Measurements from ENCODE around the gene PDE4D. TPM values are rescaled to one million over a fixed set of nuclear protein-coding genes. Genes with fewer than 3 reads are reported as not detected.

The PDE4D gene
- total RNA-seq, 1 experiment from 2014 or later: 11.6 TPM

DNA sequence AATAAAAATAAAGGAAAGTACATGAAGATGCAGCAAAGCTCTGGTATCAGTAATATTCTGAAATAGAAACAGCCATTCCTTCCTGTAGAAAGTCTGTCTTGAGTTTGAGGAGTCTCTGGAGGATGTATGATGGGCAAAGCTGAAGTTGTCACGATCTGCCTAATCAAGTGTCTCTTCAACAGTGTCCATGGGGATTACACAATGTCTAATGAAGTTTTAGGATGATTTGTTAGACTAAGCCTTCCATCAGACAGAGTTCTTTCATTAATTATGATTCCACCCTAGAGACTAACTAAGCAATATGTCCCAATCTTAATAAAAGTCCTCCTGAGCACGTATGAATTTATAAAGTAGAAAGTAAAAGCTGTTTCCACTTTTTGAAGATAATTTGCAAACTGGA, 26.9 kb downstream of the PDE4D start:
- BruUV-seq (replicated peaks): no TSS peak
- no peaks in the 10 kb centered on the region for H3K36me3 Mint-ChIP-seq (ENCODE audit: insufficient read depth, unreplicated experiment)
- H3K4me3 Mint-ChIP-seq (ENCODE audit: low read depth, unreplicated experiment): no peak overlapping the region
- no peaks in the 10 kb centered on the region for H3K4me1 Mint-ChIP-seq (ENCODE audit: low read depth, unreplicated experiment)
- intact Hi-C loops (cut with micrococcal nuclease; ENCODE audit: unreplicated experiment): no loop called here
- CTCF ChIA-PET: no interaction called here
- H3K27ac Mint-ChIP-seq (ENCODE audit: unreplicated experiment): no peak overlapping the region
- no peaks in the 10 kb centered on the region for H3K9me3 Mint-ChIP-seq (ENCODE audit: low read depth, unreplicated experiment)
- DNase-seq: no peak
- H3K27me3 Mint-ChIP-seq (ENCODE audit: unreplicated experiment): peaks cover 30% of the 10 kb centered on the region
- TF ChIP-seq, protein P1, sequence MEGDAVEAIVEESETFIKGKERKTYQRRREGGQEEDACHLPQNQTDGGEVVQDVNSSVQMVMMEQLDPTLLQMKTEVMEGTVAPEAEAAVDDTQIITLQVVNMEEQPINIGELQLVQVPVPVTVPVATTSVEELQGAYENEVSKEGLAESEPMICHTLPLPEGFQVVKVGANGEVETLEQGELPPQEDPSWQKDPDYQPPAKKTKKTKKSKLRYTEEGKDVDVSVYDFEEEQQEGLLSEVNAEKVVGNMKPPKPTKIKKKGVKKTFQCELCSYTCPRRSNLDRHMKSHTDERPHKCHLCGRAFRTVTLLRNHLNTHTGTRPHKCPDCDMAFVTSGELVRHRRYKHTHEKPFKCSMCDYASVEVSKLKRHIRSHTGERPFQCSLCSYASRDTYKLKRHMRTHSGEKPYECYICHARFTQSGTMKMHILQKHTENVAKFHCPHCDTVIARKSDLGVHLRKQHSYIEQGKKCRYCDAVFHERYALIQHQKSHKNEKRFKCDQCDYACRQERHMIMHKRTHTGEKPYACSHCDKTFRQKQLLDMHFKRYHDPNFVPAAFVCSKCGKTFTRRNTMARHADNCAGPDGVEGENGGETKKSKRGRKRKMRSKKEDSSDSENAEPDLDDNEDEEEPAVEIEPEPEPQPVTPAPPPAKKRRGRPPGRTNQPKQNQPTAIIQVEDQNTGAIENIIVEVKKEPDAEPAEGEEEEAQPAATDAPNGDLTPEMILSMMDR (IDR thresholded peaks at IDR 0.05; ENCODE audit: unreplicated experiment): no peak

DNA sequence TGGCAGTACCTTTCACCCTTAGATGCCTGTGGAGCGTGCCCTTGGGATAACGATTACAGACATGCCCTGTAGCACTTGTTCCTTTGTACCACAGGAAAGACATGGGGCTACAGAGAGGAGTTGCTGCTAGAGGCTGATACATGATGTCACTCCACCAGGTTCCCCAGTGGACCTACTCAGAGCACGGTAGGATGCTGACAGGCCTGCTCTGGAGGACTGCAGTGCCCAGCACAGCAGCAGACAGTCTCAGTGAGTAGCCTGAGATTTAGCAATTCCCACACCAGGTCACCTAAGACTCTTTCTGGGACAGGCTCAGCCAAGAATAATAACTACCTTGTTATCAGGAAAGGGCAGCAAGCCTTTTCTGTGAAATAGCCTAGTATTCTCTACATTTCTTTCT, 28.8 kb downstream of the PDE4D start:
- peaks cover 20% of the 10 kb centered on the region for H3K27me3 Mint-ChIP-seq (ENCODE audit: unreplicated experiment)
- BruUV-seq (replicated peaks): no TSS peak
- CTCF ChIA-PET: interaction anchor here (0.9 to 1.2 kb wide), 2 partner anchors 9 to 54 kb away, joined by 3 to 5 read pairs; no protein-coding TSS in a partner anchor
- H3K36me3 Mint-ChIP-seq (ENCODE audit: insufficient read depth, unreplicated experiment): no peaks in the 10 kb centered on the region
- TF ChIP-seq, protein P1 (IDR thresholded peaks at IDR 0.05; ENCODE audit: unreplicated experiment): no peak
- intact Hi-C loops (cut with micrococcal nuclease; ENCODE audit: unreplicated experiment): no loop called here
- H3K4me1 Mint-ChIP-seq (ENCODE audit: low read depth, unreplicated experiment): no peaks in the 10 kb centered on the region
- no peak overlapping the region for H3K27ac Mint-ChIP-seq (ENCODE audit: unreplicated experiment)
- no peaks in the 10 kb centered on the region for H3K9me3 Mint-ChIP-seq (ENCODE audit: low read depth, unreplicated experiment)
- DNase-seq: no peak
- H3K4me3 Mint-ChIP-seq (ENCODE audit: low read depth, unreplicated experiment): no peak overlapping the region

DNA sequence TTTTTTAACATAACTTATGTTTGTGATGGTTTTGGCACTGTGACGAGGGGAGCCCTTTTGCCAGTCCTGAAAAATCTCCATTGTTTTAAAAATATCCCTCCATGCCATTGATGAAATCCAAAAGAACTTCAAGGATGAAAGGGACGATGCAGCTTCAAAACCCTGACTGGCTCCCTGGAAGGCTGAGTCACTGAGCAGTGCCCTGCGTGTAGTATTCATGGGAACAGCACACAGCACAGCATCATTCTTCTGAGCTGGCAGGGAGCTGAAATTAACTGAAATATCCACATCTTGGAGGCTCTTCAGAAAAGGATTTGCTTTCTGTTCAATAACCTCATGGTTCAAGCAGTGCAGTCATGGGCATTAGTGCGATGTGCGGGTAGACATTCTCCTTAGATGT, 29.7 kb downstream of the PDE4D start:
- Mint-ChIP-seq H3K4me3 (ENCODE audit: low read depth, unreplicated experiment) (no peak overlapping the region), H3K27me3 (ENCODE audit: unreplicated experiment) (peaks cover 30% of the 10 kb centered on the region), H3K9me3 (ENCODE audit: low read depth, unreplicated experiment) (no peaks in the 10 kb centered on the region), H3K36me3 (ENCODE audit: insufficient read depth, unreplicated experiment) (no peaks in the 10 kb centered on the region), H3K27ac (ENCODE audit: unreplicated experiment) (no peak overlapping the region), H3K4me1 (ENCODE audit: low read depth, unreplicated experiment) (no peaks in the 10 kb centered on the region)
- no TSS peak for BruUV-seq (replicated peaks)
- CTCF ChIA-PET: interaction anchor here (0.9 to 1.2 kb wide), 2 partner anchors 8 to 53 kb away, joined by 3 to 5 read pairs; no protein-coding TSS in a partner anchor
- TF ChIP-seq, protein P1 (IDR thresholded peaks at IDR 0.05; ENCODE audit: unreplicated experiment): no peak
- DNase-seq: no peak
- intact Hi-C loops (cut with micrococcal nuclease; ENCODE audit: unreplicated experiment): no loop called here

DNA sequence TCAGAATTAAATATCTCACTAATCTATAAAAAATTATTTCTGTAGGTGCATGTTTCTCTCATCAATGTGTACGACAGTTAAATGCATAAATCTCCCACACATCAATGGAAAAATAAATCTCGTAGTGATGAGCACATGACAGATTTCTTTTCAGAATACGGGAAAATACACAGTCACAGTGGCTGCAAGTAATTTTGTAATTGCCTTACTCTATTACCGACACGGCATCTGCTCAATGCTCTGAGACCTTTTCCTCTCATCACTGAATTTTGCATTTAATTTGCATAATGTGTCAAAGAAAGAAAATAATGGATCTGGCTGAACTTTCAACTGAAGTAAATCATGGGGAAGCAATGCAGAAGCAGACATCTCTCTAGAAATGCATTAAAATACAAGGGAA, 37.2 kb downstream of the PDE4D start:
- BruUV-seq (replicated peaks): no TSS peak
- Mint-ChIP-seq H3K27me3 (ENCODE audit: unreplicated experiment) (peaks cover 43% of the 10 kb centered on the region), H3K36me3 (ENCODE audit: insufficient read depth, unreplicated experiment) (no peaks in the 10 kb centered on the region), H3K9me3 (ENCODE audit: low read depth, unreplicated experiment) (no peaks in the 10 kb centered on the region), H3K4me3 (ENCODE audit: low read depth, unreplicated experiment) (no peak overlapping the region), H3K4me1 (ENCODE audit: low read depth, unreplicated experiment) (no peaks in the 10 kb centered on the region), H3K27ac (ENCODE audit: unreplicated experiment) (no peak overlapping the region)
- intact Hi-C loops (cut with micrococcal nuclease; ENCODE audit: unreplicated experiment): no loop called here
- no peak for DNase-seq
- TF ChIP-seq, protein P1 (IDR thresholded peaks at IDR 0.05; ENCODE audit: unreplicated experiment): no peak
- CTCF ChIA-PET: interaction anchor here (0.9 to 1.0 kb wide), 2 partner anchors 8 to 396 kb away, joined by 3 to 5 read pairs; no protein-coding TSS in a partner anchor

All from Calu3 (cell line).